ENCODE measurements around the gene SAMD9. TPM values are rescaled to one million over a fixed set of nuclear protein-coding genes. Genes with fewer than 3 reads are reported as not detected.

SAMD9 gene
- total RNA-seq, 2 donors from 2014 or later = 12.9 to 21.5 TPM

DNA sequence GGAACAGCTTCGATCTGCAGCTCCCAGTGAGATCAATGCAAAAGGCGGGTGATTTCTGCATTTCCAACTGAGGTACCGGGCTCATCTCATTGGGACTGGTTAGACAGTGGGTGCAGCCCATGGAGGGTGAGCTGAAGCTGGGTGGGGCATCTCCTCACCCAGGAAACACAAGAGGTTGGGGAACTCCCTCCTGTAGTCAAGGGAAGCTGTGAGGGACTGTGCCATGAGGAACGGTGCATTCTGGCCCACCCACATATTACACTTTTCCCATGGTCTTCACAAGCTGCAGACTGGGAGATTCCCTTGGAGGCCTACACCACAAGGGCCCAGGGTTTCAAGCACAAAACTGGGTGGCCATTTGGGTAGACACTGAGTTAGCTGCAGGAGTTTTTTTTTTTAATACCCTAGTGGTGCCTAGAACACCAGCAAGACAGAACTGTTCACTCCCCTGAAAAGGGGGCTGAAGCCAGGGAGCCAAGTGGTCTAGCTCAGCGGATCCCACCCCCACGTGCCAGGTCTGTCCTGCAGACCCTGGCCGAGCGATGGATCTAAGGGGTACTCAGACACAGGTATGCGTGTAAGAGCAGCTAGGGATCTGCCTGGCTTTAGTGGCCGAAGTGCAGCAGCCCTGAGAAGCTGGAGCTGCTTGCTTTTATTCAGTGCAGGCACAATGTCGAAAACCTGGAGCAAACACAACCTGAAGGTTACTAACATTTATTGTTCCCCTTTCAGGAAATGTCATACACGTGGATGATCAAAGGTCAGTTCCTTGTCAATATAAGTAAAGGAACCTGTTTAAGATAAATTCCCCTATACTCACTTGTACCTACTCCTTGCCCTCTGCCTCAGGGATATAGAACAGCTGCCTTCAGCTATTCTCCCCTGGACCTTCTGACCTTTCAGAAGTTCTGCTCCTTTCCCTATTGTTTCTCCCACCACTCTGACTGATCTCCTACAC lies 3.1 kb upstream of the SAMD9 start:
- peak overlapping the region; percentile 43 for H3K27ac ChIP-seq

DNA sequence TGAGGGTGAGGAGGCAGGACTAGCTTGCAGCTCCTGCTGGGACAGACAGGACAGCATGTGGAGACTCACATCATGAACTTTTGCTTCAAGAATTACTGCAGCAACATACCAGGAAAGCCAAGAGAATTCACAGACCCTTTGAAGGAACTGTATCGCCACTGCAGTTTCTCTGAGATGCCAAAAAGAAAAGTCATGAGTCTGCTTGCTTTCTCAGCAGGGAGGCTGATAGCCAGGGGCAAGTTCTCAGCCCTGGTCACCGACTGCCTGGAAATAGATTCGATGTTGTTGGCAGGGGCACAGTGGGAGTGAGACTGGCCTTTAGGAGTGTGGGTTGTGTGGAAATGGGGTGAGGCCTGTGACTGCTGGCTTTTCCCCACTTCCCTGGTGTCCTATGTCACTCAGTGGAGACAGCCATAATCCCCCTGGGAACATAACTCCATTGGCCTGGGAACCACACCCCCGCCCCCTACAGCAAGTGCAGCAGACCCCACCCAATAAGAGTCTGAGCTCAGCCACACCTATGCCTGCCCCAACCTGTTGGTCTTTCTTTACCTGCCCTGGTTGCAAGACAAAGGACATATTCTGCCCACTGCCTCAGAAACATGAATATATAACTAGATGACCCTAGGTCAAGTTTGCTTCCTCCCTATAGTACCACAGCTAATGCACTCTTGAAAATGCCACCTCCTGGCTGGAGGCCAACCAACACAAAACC lies 1.6 kb upstream of the SAMD9 start:
- intact Hi-C loops (cut with DNase I) = no loop called here
- DNase-seq = no peak
- Histone ChIP-seq H3K4me3 (no peak overlapping the region), H3K27ac (no peak overlapping the region), H3K27me3 (no peaks in the 10 kb centered on the region), H3K4me1 (no peaks in the 10 kb centered on the region), H3K9ac (ENCODE audit: low read depth in 2 of 2, low read length in 2 of 2) (no peak overlapping the region), H3K36me3 (no peaks in the 10 kb centered on the region), H3K9me3 (no peaks in the 10 kb centered on the region)
- TF ChIP-seq, protein P1, sequence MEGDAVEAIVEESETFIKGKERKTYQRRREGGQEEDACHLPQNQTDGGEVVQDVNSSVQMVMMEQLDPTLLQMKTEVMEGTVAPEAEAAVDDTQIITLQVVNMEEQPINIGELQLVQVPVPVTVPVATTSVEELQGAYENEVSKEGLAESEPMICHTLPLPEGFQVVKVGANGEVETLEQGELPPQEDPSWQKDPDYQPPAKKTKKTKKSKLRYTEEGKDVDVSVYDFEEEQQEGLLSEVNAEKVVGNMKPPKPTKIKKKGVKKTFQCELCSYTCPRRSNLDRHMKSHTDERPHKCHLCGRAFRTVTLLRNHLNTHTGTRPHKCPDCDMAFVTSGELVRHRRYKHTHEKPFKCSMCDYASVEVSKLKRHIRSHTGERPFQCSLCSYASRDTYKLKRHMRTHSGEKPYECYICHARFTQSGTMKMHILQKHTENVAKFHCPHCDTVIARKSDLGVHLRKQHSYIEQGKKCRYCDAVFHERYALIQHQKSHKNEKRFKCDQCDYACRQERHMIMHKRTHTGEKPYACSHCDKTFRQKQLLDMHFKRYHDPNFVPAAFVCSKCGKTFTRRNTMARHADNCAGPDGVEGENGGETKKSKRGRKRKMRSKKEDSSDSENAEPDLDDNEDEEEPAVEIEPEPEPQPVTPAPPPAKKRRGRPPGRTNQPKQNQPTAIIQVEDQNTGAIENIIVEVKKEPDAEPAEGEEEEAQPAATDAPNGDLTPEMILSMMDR (IDR thresholded peaks at IDR 0.05) = no peak

More for the DNA sequence above, 3.1 kb upstream of the SAMD9 start:
- no peak for DNase-seq
- H3K36me3 ChIP-seq = no peaks in the 10 kb centered on the region
- TF ChIP-seq, protein P1 (IDR thresholded peaks at IDR 0.05) = no peak
- H3K9me3 ChIP-seq = no peaks in the 10 kb centered on the region
- intact Hi-C loops (cut with DNase I) = no loop called here
- H3K9ac ChIP-seq (ENCODE audit: low read depth in 2 of 2, low read length in 2 of 2) = no peak overlapping the region
- no peaks in the 10 kb centered on the region for H3K4me1 ChIP-seq
- no peaks in the 10 kb centered on the region for H3K27me3 ChIP-seq
- H3K4me3 ChIP-seq = no peak overlapping the region

DNA sequence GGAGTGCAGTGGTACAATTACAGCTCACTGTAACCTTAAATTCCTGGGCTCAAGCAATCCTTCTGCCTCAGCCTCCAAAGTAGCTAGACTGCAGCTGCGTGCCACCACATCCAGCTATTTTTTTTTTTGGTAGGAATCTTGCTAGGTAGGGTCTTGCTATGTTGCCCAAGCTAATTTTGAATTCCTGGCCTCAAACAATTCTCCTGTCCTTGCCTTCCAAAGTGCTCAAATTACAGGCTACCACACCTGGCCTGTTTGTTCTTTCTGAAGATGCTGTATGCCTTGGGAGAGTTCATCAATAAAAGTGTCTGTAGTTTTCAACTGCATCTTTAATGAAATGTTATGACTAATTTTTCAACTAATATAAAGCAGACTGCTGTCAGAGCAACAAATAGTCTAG lies 452 bp downstream of the SAMD9 start:
- Histone ChIP-seq H3K27ac (peak overlapping the region; percentile 82), H3K36me3 (no peaks in the 10 kb centered on the region), H3K4me1 (no peaks in the 10 kb centered on the region), H3K27me3 (no peaks in the 10 kb centered on the region), H3K4me3 (peak overlapping the region; percentile 26), H3K9me3 (no peaks in the 10 kb centered on the region), H3K9ac (ENCODE audit: low read depth in 2 of 2, low read length in 2 of 2) (peak overlapping the region; percentile 27 to 34)
- intact Hi-C loops (cut with DNase I) = no loop called here
- TF ChIP-seq, protein P1 (IDR thresholded peaks at IDR 0.05) = no peak
- no peak for DNase-seq

DNA sequence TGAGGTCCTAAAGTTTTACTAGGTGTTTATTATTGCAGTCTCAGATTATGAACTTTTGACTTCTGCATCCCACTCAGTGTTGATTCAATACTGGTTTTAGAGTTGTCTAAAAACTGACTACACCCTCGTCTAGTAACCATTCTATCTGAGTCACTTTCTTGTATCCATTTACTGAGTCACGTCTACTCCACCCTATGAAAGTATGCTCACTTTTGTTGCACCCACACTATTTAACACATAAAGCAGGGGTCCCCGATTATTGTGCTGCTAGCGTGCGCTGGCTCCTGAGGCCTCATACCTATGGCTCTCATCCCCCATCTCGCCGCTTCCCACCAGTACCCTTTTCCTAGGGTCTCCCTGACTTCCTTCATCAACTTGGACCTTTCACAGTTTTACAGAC lies 2.0 kb downstream of the SAMD9 start:
- H3K4me3 ChIP-seq = no peak overlapping the region
- H3K27ac ChIP-seq = no peak overlapping the region

DNA sequence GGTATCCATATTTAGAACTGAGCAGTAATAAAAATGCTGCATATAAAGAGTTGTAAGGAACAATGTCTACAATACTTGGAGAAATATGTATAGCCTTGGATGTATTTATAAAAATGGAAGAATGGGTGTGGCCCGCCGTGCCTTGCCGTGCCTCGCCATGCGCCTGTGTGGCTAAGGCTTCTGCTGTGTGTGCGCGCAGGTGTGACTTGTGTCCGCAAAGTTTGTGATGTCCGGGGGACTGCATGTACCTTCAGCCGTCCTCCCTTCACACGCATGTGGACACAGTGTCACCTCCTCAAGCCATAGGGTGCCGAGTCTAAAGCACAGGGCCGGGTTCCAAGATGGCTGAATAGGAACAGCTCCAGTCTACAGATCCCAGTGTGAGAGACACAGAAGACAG lies 9.8 kb downstream of the SAMD9 start:
- TF ChIP-seq, protein P1 (IDR thresholded peaks at IDR 0.05) = no peak
- no peaks in the 10 kb centered on the region for H3K4me1 ChIP-seq
- no peak overlapping the region for H3K4me3 ChIP-seq
- no peak for DNase-seq
- no peak overlapping the region for H3K27ac ChIP-seq
- H3K27me3 ChIP-seq = no peaks in the 10 kb centered on the region
- H3K9ac ChIP-seq (ENCODE audit: low read depth in 2 of 2, low read length in 2 of 2) = no peak overlapping the region
- peaks cover 8% of the 10 kb centered on the region for H3K36me3 ChIP-seq
- intact Hi-C loops (cut with DNase I) = no loop called here
- H3K9me3 ChIP-seq = no peaks in the 10 kb centered on the region

More for the DNA sequence above, 2.0 kb downstream of the SAMD9 start:
- intact Hi-C loops (cut with DNase I) = no loop called here
- H3K9me3 ChIP-seq = no peaks in the 10 kb centered on the region
- TF ChIP-seq, protein P1 (IDR thresholded peaks at IDR 0.05) = no peak
- H3K27me3 ChIP-seq = no peaks in the 10 kb centered on the region
- DNase-seq = no peak
- no peaks in the 10 kb centered on the region for H3K4me1 ChIP-seq
- H3K9ac ChIP-seq (ENCODE audit: low read depth in 2 of 2, low read length in 2 of 2) = no peak overlapping the region
- no peaks in the 10 kb centered on the region for H3K36me3 ChIP-seq
